Right lobe of liver (tissue), 4 donors: ENCODE results near the gene MAGI1.

Source experiments
- CTCF ChIP-seq, 4 donors: fragments of 200-600 bp in 3 of 4; fragments of 450-650 bp in 1 of 4; IDR thresholded peaks; one replicate each; pipeline versions ENCODE4 v1.5.1 to v1.8.0; 2016 to 2022; ENCODE audit warnings: antibody characterized with exemption in 4 of 4, mild to moderate bottlenecking in 2 of 4
- POLR2A ChIP-seq: fragments of 450-650 bp; IDR thresholded peaks from one replicate; pipeline ENCODE4 v1.6.1; 2017; ENCODE audit warnings: antibody characterized with exemption, mild to moderate bottlenecking
- donor health status: DM: no; HTN: no; CAD: no.
- donor health status: DM: no; HTN: no; CAD: no.
- donor health status: DM: no; HTN: yes; CAD: no.

DNA sequence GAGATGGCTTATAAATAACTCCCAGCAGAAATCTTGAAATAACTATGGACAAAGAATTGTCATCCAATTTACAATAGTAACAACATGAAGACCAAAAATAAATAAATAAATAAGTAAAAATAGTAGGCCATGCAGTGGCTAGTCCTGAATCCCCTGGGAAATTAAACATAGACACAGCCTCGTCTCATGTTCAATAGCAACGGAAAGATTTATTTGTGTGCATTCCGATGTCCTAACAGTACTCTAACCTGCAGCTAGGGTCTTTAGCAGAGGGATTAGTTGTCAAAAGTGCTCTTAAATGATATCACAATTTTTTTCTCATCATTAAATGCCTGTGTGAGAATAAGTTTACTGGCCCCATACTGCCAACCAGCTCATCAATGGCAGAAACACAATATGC, 474.2 kb downstream of the MAGI1 start:
- TF ChIP-seq CTCF (IDR thresholded peaks at IDR 0.05) = no peak
- TF ChIP-seq POLR2A = no peak
